ENCODE data around the gene DLG2.

DLG2 gene

DNA sequence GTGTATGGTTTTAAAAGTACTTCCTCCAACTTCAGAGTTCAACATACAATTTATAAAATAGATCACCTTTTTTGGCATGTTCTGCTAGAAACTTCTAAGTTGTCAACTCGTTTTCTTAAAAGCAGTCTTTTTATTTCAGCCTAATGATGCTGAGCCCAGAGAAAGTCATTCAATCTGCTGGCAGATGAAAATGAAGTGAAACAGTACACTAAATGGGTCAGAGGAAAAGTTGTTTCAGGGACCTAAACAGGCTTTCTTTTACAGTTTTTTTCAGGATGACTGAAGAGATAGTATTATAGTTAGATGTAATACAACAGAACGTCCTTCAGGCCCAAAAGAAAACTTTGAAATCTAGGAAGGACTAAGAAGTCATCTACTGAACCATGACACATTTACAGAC, 1498.3 kb downstream of the DLG2 start:
- no peak for DNase-seq
- Mint-ChIP-seq H3K27ac (no peak overlapping the region), H3K4me1 (no peaks in the 10 kb centered on the region), H3K4me3 (no peak overlapping the region), H3K27me3 (ENCODE audit: low read depth, poor library complexity) (peaks cover 4% of the 10 kb centered on the region), H3K36me3 (ENCODE audit: low read depth) (no peaks in the 10 kb centered on the region), H3K9me3 (no peaks in the 10 kb centered on the region)
- TF ChIP-seq, protein P1, sequence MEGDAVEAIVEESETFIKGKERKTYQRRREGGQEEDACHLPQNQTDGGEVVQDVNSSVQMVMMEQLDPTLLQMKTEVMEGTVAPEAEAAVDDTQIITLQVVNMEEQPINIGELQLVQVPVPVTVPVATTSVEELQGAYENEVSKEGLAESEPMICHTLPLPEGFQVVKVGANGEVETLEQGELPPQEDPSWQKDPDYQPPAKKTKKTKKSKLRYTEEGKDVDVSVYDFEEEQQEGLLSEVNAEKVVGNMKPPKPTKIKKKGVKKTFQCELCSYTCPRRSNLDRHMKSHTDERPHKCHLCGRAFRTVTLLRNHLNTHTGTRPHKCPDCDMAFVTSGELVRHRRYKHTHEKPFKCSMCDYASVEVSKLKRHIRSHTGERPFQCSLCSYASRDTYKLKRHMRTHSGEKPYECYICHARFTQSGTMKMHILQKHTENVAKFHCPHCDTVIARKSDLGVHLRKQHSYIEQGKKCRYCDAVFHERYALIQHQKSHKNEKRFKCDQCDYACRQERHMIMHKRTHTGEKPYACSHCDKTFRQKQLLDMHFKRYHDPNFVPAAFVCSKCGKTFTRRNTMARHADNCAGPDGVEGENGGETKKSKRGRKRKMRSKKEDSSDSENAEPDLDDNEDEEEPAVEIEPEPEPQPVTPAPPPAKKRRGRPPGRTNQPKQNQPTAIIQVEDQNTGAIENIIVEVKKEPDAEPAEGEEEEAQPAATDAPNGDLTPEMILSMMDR (IDR thresholded peaks at IDR 0.05): no peak

DNA sequence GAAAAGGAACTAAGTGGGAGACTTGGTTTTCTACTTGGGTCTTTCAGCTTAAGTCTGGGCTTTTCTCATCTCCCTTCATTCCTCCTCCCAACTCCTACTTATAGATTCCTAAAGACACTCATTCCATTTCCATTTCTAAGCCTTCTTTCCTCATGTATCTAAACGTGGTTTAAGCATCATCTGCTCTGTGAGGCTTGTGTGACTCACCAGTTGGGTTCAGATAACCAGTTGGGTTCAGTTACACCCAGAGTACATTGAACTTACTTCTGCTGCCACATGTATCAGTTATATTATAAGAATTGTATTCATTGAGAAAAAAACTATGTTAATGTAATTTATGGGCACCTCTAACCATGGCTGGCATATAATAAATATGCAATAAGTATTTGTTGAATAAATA, 1509.8 kb downstream of the DLG2 start:
- no peaks in the 10 kb centered on the region for H3K36me3 Mint-ChIP-seq (ENCODE audit: low read depth)
- no peak overlapping the region for H3K27ac Mint-ChIP-seq
- TF ChIP-seq, protein P1 (IDR thresholded peaks at IDR 0.05): no peak
- H3K4me1 Mint-ChIP-seq: no peaks in the 10 kb centered on the region
- H3K27me3 Mint-ChIP-seq (ENCODE audit: low read depth, poor library complexity): peaks cover 8% of the 10 kb centered on the region
- H3K4me3 Mint-ChIP-seq: no peak overlapping the region
- peaks cover 3% of the 10 kb centered on the region for H3K9me3 Mint-ChIP-seq
- no peak for DNase-seq

DNA sequence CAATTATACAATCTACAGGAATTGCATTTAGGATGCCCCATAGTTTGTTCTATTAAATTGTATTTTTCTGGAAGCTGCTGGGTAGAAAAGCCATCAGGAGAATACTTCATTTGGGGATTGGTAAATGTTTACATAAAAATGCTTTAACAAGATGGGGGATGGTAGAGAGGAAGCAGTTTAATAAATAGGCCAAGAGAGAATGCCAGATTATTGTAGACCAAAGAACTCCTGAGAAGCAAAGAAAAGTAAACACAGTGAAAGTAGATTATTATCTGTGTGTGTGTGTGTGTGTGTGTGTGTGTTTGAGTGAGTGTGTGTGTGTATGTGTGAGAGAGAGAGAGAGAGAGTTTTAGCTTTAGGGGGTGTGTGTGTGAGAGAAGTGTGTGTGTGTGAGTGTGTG, 1520.6 kb downstream of the DLG2 start:
- H3K36me3 Mint-ChIP-seq (ENCODE audit: low read depth): no peaks in the 10 kb centered on the region
- H3K27ac Mint-ChIP-seq: no peak overlapping the region
- TF ChIP-seq, protein P1 (IDR thresholded peaks at IDR 0.05): no peak
- no peaks in the 10 kb centered on the region for H3K4me1 Mint-ChIP-seq
- no peaks in the 10 kb centered on the region for H3K27me3 Mint-ChIP-seq (ENCODE audit: low read depth, poor library complexity)
- H3K4me3 Mint-ChIP-seq: no peak overlapping the region
- no peak for DNase-seq
- H3K9me3 Mint-ChIP-seq: no peaks in the 10 kb centered on the region

DNA sequence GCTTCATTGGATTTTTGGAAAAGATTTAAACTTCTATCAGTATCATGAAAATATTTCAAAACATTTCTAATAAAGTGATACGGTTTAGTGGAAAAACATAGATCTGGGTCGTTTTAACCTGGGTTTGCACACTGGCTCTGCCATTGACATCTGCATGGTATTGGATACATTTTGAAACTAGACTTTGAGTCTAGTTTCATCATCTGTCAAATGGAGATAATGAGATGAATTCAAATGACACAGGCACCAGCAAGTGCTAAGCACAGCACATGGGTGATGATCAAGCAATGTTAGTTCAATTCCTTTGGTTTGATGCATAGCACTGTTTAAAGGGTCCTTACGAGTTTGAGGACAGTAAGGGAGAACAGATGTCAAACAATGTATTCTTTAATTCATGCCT, 1522.0 kb downstream of the DLG2 start:
- Mint-ChIP-seq H3K36me3 (ENCODE audit: low read depth) (no peaks in the 10 kb centered on the region), H3K4me3 (no peak overlapping the region), H3K9me3 (no peaks in the 10 kb centered on the region), H3K4me1 (no peaks in the 10 kb centered on the region), H3K27ac (no peak overlapping the region), H3K27me3 (ENCODE audit: low read depth, poor library complexity) (no peaks in the 10 kb centered on the region)
- DNase-seq: no peak
- TF ChIP-seq, protein P1 (IDR thresholded peaks at IDR 0.05): no peak

DNA sequence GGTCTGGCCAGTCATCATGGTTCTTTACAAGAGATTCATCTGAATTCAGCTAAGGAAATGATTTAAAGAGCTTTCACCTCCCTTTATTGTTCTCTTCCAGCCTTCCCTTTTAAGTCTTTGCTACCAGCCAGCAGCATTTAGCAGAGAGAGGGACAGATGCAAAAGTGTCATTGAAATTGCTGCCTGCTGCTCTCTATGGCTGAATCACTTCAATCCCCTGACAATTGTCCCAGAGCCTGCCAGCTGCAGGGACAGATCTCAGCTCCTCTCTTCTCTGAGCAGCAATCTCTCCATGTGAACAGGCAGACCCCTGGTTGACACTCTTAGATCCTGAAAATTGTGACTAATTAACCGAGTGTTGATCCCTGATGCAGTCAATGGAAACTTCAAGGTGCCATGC, 1524.0 kb downstream of the DLG2 start:
- no peak overlapping the region for H3K27ac Mint-ChIP-seq
- H3K36me3 Mint-ChIP-seq (ENCODE audit: low read depth): no peaks in the 10 kb centered on the region
- TF ChIP-seq, protein P1 (IDR thresholded peaks at IDR 0.05): no peak
- no peak for DNase-seq
- no peaks in the 10 kb centered on the region for H3K9me3 Mint-ChIP-seq
- H3K27me3 Mint-ChIP-seq (ENCODE audit: low read depth, poor library complexity): no peaks in the 10 kb centered on the region
- no peak overlapping the region for H3K4me3 Mint-ChIP-seq
- no peaks in the 10 kb centered on the region for H3K4me1 Mint-ChIP-seq

DNA sequence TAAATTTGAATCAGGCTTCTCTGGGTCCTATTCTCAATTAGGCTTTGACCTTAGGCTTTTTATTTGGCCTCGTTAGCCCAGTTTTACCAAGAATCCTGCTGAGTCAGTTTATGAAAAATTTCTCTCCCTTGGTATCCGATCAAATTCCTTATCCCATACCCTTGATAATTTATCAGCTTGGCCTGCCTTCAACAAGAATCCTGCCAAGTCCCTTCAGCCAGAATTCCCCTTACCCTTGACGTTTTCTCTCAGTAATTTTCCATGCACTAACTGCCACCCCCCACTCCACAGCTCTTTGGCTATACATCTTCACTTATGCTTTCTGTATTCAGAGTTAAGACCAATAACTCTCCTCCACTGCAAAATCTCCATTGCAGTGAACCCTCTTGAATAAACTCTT, 1530.0 kb downstream of the DLG2 start:
- H3K4me3 Mint-ChIP-seq: no peak overlapping the region
- TF ChIP-seq, protein P1 (IDR thresholded peaks at IDR 0.05): no peak
- H3K27ac Mint-ChIP-seq: no peak overlapping the region
- H3K27me3 Mint-ChIP-seq (ENCODE audit: low read depth, poor library complexity): no peaks in the 10 kb centered on the region
- no peaks in the 10 kb centered on the region for H3K4me1 Mint-ChIP-seq
- H3K36me3 Mint-ChIP-seq (ENCODE audit: low read depth): no peaks in the 10 kb centered on the region
- DNase-seq: no peak
- no peaks in the 10 kb centered on the region for H3K9me3 Mint-ChIP-seq

Data from nephron progenitor cell (in vitro differentiated cells).